OCI-LY7 (cell line): ENCODE data around the gene MCRIP1. TPM values are rescaled to one million over a fixed set of nuclear protein-coding genes. Genes with fewer than 3 reads are reported as not detected.

Experiments
- BruUV-seq: library from RNA; stranded (reverse); fragments of 400-500 nt; replicated peaks from 2 replicates; lab custom pipeline; 2021; lab: Mats Ljungman, UMichigan
- CTCF ChIA-PET: fragments of 300-600 bp; sonication (Branson Sonifier 250); formaldehyde crosslinking; loops from one replicate; lab custom pipeline; 2022; ENCODE audit warnings: antibody characterized with exemption; ENCODE audit not compliant: unreplicated experiment; lab: Charles Lee
- POLR2A ChIA-PET: fragments of 300-600 bp; sonication (Branson Sonifier 250); formaldehyde crosslinking; loops from one replicate; lab custom pipeline; 2022; ENCODE audit warnings: antibody characterized with exemption; lab: Charles Lee
- DNase-seq: peaks from one replicate; pipeline ENCODE4 v3.0.0-alpha.2; 2015; ENCODE audit warnings: low spot score
- H2AFZ ChIP-seq: fragments of 200-600 bp; sonication (generic), shearing (Covaris generic); 2 replicates; pipeline ENCODE4 v1.6.1; 2014; ENCODE audit warnings: mild to moderate bottlenecking, antibody characterized with exemption, low read length, moderate library complexity
- H3K27ac ChIP-seq: fragments of 200-600 bp; sonication (generic); 2 replicates; pipeline ENCODE4 v1.5.1; 2014; ENCODE audit warnings: mixed run types, low read depth, mild to moderate bottlenecking, moderate library complexity, low read length, inconsistent platforms; ENCODE audit not compliant: poor library complexity, severe bottlenecking
- H3K36me3 ChIP-seq: fragments of 200-600 bp; sonication (generic); 2 replicates; pipeline ENCODE4 v1.6.1; 2014; ENCODE audit warnings: mild to moderate bottlenecking, antibody characterized with exemption, low read length, moderate library complexity, mixed read lengths; ENCODE audit not compliant: insufficient read depth
- H3K4me1 ChIP-seq: fragments of 200-600 bp; sonication (generic); 2 replicates; pipeline ENCODE4 v1.5.1; 2014; ENCODE audit warnings: mild to moderate bottlenecking, low read length; ENCODE audit not compliant: insufficient read depth, poor library complexity, severe bottlenecking
- H3K4me2 ChIP-seq: fragments of 200-600 bp; sonication (generic); 2 replicates; pipeline ENCODE4 v1.6.1; 2014; ENCODE audit warnings: mild to moderate bottlenecking, low read length
- H3K4me3 ChIP-seq: fragments of 200-600 bp; sonication (generic); 2 replicates; pipeline ENCODE4 v1.5.1; 2014; ENCODE audit warnings: mild to moderate bottlenecking, low read depth, low read length; ENCODE audit not compliant: poor library complexity, severe bottlenecking
- H3K79me2 ChIP-seq: fragments of 200-600 bp; sonication (generic); 2 replicates; pipeline ENCODE4 v1.6.1; 2016; ENCODE audit warnings: low read depth, mild to moderate bottlenecking, low read length, moderate library complexity, mixed read lengths; ENCODE audit not compliant: insufficient read depth
- H3K9me2 ChIP-seq: fragments of 200-600 bp; sonication (generic); 2 replicates; pipeline ENCODE4 v1.6.1; 2016; ENCODE audit warnings: mild to moderate bottlenecking, low read length, mixed read lengths; ENCODE audit not compliant: insufficient read depth
- H3K9me3 ChIP-seq: fragments of 200-600 bp; sonication (generic); 2 replicates; pipeline ENCODE4 v1.6.1; 2014; ENCODE audit warnings: mild to moderate bottlenecking, mixed run types, low read length, mixed read lengths
- H4K20me1 ChIP-seq: fragments of 200-600 bp; sonication (generic); 2 replicates; pipeline ENCODE4 v1.6.1; 2014; ENCODE audit warnings: mild to moderate bottlenecking, antibody characterized with exemption, low read length, moderate library complexity, mixed read lengths; ENCODE audit not compliant: insufficient read depth
- CTCF ChIP-seq: fragments of 200-600 bp; sonication (generic); conservative IDR thresholded peaks from 2 replicates; pipeline ENCODE4 v1.5.1; 2014; ENCODE audit warnings: mild to moderate bottlenecking, antibody characterized with exemption, low read length, moderate library complexity, mixed read lengths
- EZH2phosphoT487 ChIP-seq: fragments of 200-600 bp; sonication (generic); IDR thresholded peaks from 2 replicates; pipeline ENCODE4 v1.6.1; 2018; ENCODE audit warnings: low read depth, borderline replicate concordance, mild to moderate bottlenecking, mixed run types, antibody characterized with exemption, low read length, moderate library complexity, mixed read lengths
- intact Hi-C: fragments of 100-400 bp; cut with micrococcal nuclease; formaldehyde crosslinking; loops from one replicate; pipeline ENCODE4 v1.10.0; 2022; ENCODE audit not compliant: unreplicated experiment
- total RNA-seq, 2 experiments: library from RNA; depleted of rRNA in 1 of 2; stranded (reverse); fragments of >200 nt in 1 of 2; shearing (Covaris generic) in 1 of 2; gene quantifications; 2 replicates each; pipeline ENCODE4 v1.2.3, GENCODE V29; 2014 to 2022

The MCRIP1 gene
- total RNA-seq, 2 experiments from 2014 or later, result 170 to 288 TPM

GRCh38 chr17:81858170-81858966 is 25.3 kb upstream of the MCRIP1 start:
- BruUV-seq, result no TSS peak
- Histone ChIP-seq H3K4me2 (peak overlapping the region; percentile 95), H3K9me2 (no peaks in the 10 kb centered on the region), H3K4me3 (peak overlapping the region; percentile 89), H3K36me3 (peaks cover 71% of the 10 kb centered on the region), H3K79me2 (peaks cover 51% of the 10 kb centered on the region), H3K27ac (no peak overlapping the region), H3K9me3 (no peaks in the 10 kb centered on the region), H4K20me1 (peaks cover 15% of the 10 kb centered on the region; the same call in 1 of the 2 replicates), H2AFZ (no peak overlapping the region), H3K4me1 (peaks cover 32% of the 10 kb centered on the region)
- ChIA-PET CTCF (interaction anchor here (0.5 kb wide), 1 partner anchor 17 kb away, joined by 4 read pairs; no protein-coding TSS in a partner anchor), POLR2A (interaction anchor here (0.5 to 1.5 kb wide), 4 partner anchors 33 to 1273 kb away, joined by 3 to 7 read pairs (median 4); no protein-coding TSS in a partner anchor)
- TF ChIP-seq EZH2phosphoT487, result no peak
- TF ChIP-seq CTCF, result no peak
- DNase-seq, result no peak
- intact Hi-C loops, result no loop called here

GRCh38 chr17:81854974-81855774 is 22.1 kb upstream of the MCRIP1 start:
- no peak overlapping the region for H3K27ac ChIP-seq
- H4K20me1 ChIP-seq, result peaks cover 15% of the 10 kb centered on the region; the same call in 1 of the 2 replicates
- POLR2A ChIA-PET, result interaction anchor here (0.7 to 1.3 kb wide), 3 partner anchors 15 to 1293 kb away, joined by 3 to 4 read pairs (median 4); no protein-coding TSS in a partner anchor
- TF ChIP-seq EZH2phosphoT487 (no peak), CTCF (peak; percentile 42)
- H3K9me3 ChIP-seq, result no peaks in the 10 kb centered on the region
- H3K4me1 ChIP-seq, result peaks cover 15% of the 10 kb centered on the region
- H3K36me3 ChIP-seq, result peaks cover 93% of the 10 kb centered on the region
- H3K9me2 ChIP-seq, result no peaks in the 10 kb centered on the region
- H3K4me3 ChIP-seq, result no peak overlapping the region
- intact Hi-C loops, result no loop called here
- peaks cover 29% of the 10 kb centered on the region for H3K79me2 ChIP-seq
- BruUV-seq, result no TSS peak
- no peak for DNase-seq
- no peak overlapping the region for H2AFZ ChIP-seq
- no peak overlapping the region for H3K4me2 ChIP-seq
- CTCF ChIA-PET, result no interaction called here
